Measurements from ENCODE around the gene REPS2.
"Not testable (repeated sequence)": the region's sequence is repeated elsewhere in the genome, so short reads cannot be mapped to it uniquely, and the experiment has no call there.

DNA sequence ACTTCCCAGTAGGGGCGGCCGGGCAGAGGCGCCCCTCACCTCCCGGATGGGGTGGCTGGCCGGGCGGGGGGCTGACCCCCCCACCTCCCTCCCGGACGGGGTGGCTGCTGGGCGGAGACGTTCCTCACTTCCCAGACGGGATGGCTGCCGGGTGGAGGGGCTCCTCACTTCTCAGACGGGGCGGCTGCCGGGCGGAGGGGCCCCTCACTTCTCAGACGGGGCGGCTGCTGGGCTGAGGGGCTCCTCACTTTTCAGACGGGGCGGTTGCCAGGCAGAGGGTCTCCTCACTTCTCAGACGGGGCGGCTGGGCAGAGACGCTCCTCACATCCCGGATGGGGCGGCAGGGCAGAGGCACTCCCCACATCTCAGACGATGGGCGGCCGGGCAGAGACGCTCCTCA, 22.3 kb downstream of the REPS2 start:
- TF ChIP-seq, protein P1, sequence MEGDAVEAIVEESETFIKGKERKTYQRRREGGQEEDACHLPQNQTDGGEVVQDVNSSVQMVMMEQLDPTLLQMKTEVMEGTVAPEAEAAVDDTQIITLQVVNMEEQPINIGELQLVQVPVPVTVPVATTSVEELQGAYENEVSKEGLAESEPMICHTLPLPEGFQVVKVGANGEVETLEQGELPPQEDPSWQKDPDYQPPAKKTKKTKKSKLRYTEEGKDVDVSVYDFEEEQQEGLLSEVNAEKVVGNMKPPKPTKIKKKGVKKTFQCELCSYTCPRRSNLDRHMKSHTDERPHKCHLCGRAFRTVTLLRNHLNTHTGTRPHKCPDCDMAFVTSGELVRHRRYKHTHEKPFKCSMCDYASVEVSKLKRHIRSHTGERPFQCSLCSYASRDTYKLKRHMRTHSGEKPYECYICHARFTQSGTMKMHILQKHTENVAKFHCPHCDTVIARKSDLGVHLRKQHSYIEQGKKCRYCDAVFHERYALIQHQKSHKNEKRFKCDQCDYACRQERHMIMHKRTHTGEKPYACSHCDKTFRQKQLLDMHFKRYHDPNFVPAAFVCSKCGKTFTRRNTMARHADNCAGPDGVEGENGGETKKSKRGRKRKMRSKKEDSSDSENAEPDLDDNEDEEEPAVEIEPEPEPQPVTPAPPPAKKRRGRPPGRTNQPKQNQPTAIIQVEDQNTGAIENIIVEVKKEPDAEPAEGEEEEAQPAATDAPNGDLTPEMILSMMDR (IDR thresholded peaks at IDR 0.05): not testable (repeated sequence)
- not testable (repeated sequence) for TF ChIP-seq POLR2AphosphoS5 (IDR thresholded peaks at IDR 0.05)
